ENCODE measurements around the gene MYO7A. TPM values are rescaled to one million over a fixed set of nuclear protein-coding genes. Genes with fewer than 3 reads are reported as not detected.

Gene MYO7A
- under 1 TPM; 0.61 to 0.63 TPM for total RNA-seq
- polyA plus RNA-seq (2013, experiment 1 of 2) = 0.90 TPM
- polyA plus RNA-seq (2013, experiment 2 of 2) = 0.87 TPM
- total RNA-seq = 0 to 2.6 (median 0.72) reads per million in 172 experiments

- H3K4me1 Mint-ChIP-seq (ENCODE audit: low read depth) = peaks cover 12% of the 10 kb centered on the region
- Histone ChIP-seq H3K27me3 (ENCODE audit: control insufficient read depth in 1 of 2, insufficient read depth in 2 of 2, low read length in 2 of 2) (peaks cover 3 to 4% of the 10 kb centered on the region in 2 experiments), H3K9me3 (ENCODE audit: control insufficient read depth in 1 of 2, insufficient read depth in 1 of 2, low read length in 2 of 2) (no peaks in the 10 kb centered on the region), H3K27ac (ENCODE audit: low read depth in 1 of 2, low read length in 2 of 2) (no peak within 1 kb of the TSS), H3K4me3 (ENCODE audit: low read length) (peak within 1 kb of the TSS; percentile 56), H3K4me1 (ENCODE audit: insufficient read depth, low read length) (peaks cover 14% of the 10 kb centered on the region), H3K36me3 (ENCODE audit: insufficient read depth, low read length) (no peaks in the 10 kb centered on the region)
- no peak for DNase-seq
- H3K4me3 Mint-ChIP-seq = peak within 1 kb of the TSS; percentile 74
- no peak for TF ChIP-seq CTCF (IDR thresholded peaks at IDR 0.05)
- H3K9me3 Mint-ChIP-seq = no peaks in the 10 kb centered on the region
- POLR2A ChIA-PET = no interaction called here
- H3K36me3 Mint-ChIP-seq (ENCODE audit: low read depth) = no peaks in the 10 kb centered on the region
- no peak within 1 kb of the TSS for H3K27ac Mint-ChIP-seq
- CTCF ChIA-PET = interaction anchor here (1.0 to 2.4 kb wide), 5 partner anchors 14 to 491 kb away, joined by 3 to 23 read pairs (median 8); no protein-coding TSS in a partner anchor
- no peak for ATAC-seq (ENCODE audit: poor library complexity)
- no peaks in the 10 kb centered on the region for H3K27me3 Mint-ChIP-seq
- intact Hi-C loops (cut with DNase I, micrococcal nuclease) = loop anchor here (1.0 to 2.0 kb wide), 3 partner anchors 60 to 491 kb away; no protein-coding TSS in a partner anchor
Measured at GRCh38 chr11:77127920-77128691, at the start of gene MYO7A. Gene MYO7A (plus strand): TSS chr11:77128246. CDS start chr11:77130635, 2,389 bp downstream.

GRCh38 chr11:77079666-77080065, 48.4 kb upstream of the MYO7A start:
- Mint-ChIP-seq H3K27ac (no peak overlapping the region), H3K4me1 (ENCODE audit: low read depth) (peaks cover 18% of the 10 kb centered on the region), H3K36me3 (ENCODE audit: low read depth) (no peaks in the 10 kb centered on the region), H3K9me3 (no peaks in the 10 kb centered on the region), H3K27me3 (no peaks in the 10 kb centered on the region), H3K4me3 (no peak overlapping the region)
- DNase-seq = no peak
- POLR2A ChIA-PET = no interaction called here
- Histone ChIP-seq H3K36me3 (ENCODE audit: insufficient read depth, low read length) (no peaks in the 10 kb centered on the region), H3K4me3 (ENCODE audit: low read length) (no peak overlapping the region), H3K9me3 (ENCODE audit: control insufficient read depth in 1 of 2, insufficient read depth in 1 of 2, low read length in 2 of 2) (peaks cover 0 to 6% of the 10 kb centered on the region in 2 experiments), H3K27me3 (ENCODE audit: control insufficient read depth in 1 of 2, insufficient read depth in 2 of 2, low read length in 2 of 2) (no peaks in the 10 kb centered on the region), H3K4me1 (ENCODE audit: insufficient read depth, low read length) (peaks cover 26% of the 10 kb centered on the region), H3K27ac (ENCODE audit: low read depth in 1 of 2, low read length in 2 of 2) (no peak overlapping the region)
- no peak for TF ChIP-seq CTCF (IDR thresholded peaks at IDR 0.05)
- no peak for ATAC-seq (ENCODE audit: poor library complexity)
- intact Hi-C loops (cut with DNase I, micrococcal nuclease) = no loop called here
- CTCF ChIA-PET = interaction anchor here (1.1 kb wide), 1 partner anchor 12 kb away, joined by 5 read pairs; no protein-coding TSS in a partner anchor

GRCh38 chr11:77080643-77081210, 47.3 kb upstream of the MYO7A start:
- H3K4me1 Mint-ChIP-seq (ENCODE audit: low read depth) = peaks cover 18% of the 10 kb centered on the region
- no peak for DNase-seq
- Histone ChIP-seq H3K27ac (ENCODE audit: low read depth in 1 of 2, low read length in 2 of 2) (no peak overlapping the region), H3K4me1 (ENCODE audit: insufficient read depth, low read length) (peaks cover 26% of the 10 kb centered on the region), H3K36me3 (ENCODE audit: insufficient read depth, low read length) (no peaks in the 10 kb centered on the region), H3K9me3 (ENCODE audit: control insufficient read depth in 1 of 2, insufficient read depth in 1 of 2, low read length in 2 of 2) (peaks cover 0 to 6% of the 10 kb centered on the region in 2 experiments), H3K27me3 (ENCODE audit: control insufficient read depth in 1 of 2, insufficient read depth in 2 of 2, low read length in 2 of 2) (no peaks in the 10 kb centered on the region), H3K4me3 (ENCODE audit: low read length) (no peak overlapping the region)
- H3K27ac Mint-ChIP-seq = no peak overlapping the region
- intact Hi-C loops (cut with DNase I, micrococcal nuclease) = no loop called here
- TF ChIP-seq CTCF (IDR thresholded peaks at IDR 0.05) = no peak
- H3K9me3 Mint-ChIP-seq = no peaks in the 10 kb centered on the region
- no peak for ATAC-seq (ENCODE audit: poor library complexity)
- no peak overlapping the region for H3K4me3 Mint-ChIP-seq
- ChIA-PET CTCF (interaction anchor here (1.0 kb wide), 1 partner anchor 10 kb away, joined by 4 read pairs; no protein-coding TSS in a partner anchor), POLR2A (no interaction called here)
- H3K36me3 Mint-ChIP-seq (ENCODE audit: low read depth) = no peaks in the 10 kb centered on the region
- H3K27me3 Mint-ChIP-seq = no peaks in the 10 kb centered on the region

Data from CD4-positive, alpha-beta T cell (primary cell).